ENCODE results near the gene SPG11. TPM values are rescaled to one million over a fixed set of nuclear protein-coding genes. Genes with fewer than 3 reads are reported as not detected.

The SPG11 gene
- total RNA-seq, 1 experiment from 2014 or later, result 55.0 TPM

DNA sequence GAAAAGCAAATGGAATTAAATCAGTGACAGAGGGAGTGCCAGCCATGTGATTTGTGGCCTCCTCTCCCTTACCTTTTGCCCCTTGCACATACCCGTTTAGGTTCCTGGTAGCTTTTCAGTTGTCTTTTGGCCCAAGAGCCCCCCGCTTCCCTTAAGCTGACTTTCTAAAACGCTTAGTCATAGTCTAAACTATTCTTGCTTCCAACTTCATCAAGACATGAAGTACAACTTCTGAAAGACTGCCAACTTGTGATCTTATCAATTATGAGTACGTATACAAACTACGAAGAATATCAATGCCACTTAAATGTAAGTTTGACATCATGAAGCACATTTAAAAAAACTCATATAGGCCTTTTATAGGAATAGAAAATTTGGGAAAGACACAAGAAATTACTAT lies 64.6 kb downstream of the SPG11 start:
- ChIA-PET CTCF (no interaction called here), POLR2A (no interaction called here)
- H3K27ac ChIP-seq (ENCODE audit: low read length), result no peak overlapping the region
- in situ Hi-C loops (cut with HindIII; ENCODE audit: low pct_unique_long_range_greater_than_20kb, low sequenced_read_pairs), result no loop called here
- H3K36me3 ChIP-seq (ENCODE audit: control insufficient read depth, insufficient read depth, low read length), result peaks cover 4% of the 10 kb centered on the region
- H3K27me3 ChIP-seq (ENCODE audit: control insufficient read depth, insufficient read depth, low read length), result no peaks in the 10 kb centered on the region
- TF ChIP-seq, protein P1, sequence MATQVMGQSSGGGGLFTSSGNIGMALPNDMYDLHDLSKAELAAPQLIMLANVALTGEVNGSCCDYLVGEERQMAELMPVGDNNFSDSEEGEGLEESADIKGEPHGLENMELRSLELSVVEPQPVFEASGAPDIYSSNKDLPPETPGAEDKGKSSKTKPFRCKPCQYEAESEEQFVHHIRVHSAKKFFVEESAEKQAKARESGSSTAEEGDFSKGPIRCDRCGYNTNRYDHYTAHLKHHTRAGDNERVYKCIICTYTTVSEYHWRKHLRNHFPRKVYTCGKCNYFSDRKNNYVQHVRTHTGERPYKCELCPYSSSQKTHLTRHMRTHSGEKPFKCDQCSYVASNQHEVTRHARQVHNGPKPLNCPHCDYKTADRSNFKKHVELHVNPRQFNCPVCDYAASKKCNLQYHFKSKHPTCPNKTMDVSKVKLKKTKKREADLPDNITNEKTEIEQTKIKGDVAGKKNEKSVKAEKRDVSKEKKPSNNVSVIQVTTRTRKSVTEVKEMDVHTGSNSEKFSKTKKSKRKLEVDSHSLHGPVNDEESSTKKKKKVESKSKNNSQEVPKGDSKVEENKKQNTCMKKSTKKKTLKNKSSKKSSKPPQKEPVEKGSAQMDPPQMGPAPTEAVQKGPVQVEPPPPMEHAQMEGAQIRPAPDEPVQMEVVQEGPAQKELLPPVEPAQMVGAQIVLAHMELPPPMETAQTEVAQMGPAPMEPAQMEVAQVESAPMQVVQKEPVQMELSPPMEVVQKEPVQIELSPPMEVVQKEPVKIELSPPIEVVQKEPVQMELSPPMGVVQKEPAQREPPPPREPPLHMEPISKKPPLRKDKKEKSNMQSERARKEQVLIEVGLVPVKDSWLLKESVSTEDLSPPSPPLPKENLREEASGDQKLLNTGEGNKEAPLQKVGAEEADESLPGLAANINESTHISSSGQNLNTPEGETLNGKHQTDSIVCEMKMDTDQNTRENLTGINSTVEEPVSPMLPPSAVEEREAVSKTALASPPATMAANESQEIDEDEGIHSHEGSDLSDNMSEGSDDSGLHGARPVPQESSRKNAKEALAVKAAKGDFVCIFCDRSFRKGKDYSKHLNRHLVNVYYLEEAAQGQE (IDR thresholded peaks at IDR 0.05; ENCODE audit: insufficient read depth in 1 of 2, low read depth in 2 of 2, low read length in 1 of 2), result no peak
- no peak for TF ChIP-seq SIN3A (IDR thresholded peaks at IDR 0.05; ENCODE audit: borderline replicate concordance, insufficient read depth, low read depth, low read length)
- TF ChIP-seq, protein P2, sequence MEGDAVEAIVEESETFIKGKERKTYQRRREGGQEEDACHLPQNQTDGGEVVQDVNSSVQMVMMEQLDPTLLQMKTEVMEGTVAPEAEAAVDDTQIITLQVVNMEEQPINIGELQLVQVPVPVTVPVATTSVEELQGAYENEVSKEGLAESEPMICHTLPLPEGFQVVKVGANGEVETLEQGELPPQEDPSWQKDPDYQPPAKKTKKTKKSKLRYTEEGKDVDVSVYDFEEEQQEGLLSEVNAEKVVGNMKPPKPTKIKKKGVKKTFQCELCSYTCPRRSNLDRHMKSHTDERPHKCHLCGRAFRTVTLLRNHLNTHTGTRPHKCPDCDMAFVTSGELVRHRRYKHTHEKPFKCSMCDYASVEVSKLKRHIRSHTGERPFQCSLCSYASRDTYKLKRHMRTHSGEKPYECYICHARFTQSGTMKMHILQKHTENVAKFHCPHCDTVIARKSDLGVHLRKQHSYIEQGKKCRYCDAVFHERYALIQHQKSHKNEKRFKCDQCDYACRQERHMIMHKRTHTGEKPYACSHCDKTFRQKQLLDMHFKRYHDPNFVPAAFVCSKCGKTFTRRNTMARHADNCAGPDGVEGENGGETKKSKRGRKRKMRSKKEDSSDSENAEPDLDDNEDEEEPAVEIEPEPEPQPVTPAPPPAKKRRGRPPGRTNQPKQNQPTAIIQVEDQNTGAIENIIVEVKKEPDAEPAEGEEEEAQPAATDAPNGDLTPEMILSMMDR (IDR thresholded peaks at IDR 0.05), result no peak
- no peak for TF ChIP-seq POLR2AphosphoS5 (IDR thresholded peaks at IDR 0.05; ENCODE audit: low read depth, low read length)
- H3K9me3 ChIP-seq (ENCODE audit: control insufficient read depth, insufficient read depth, low read depth, low read length), result no peaks in the 10 kb centered on the region
- H3K4me3 ChIP-seq (ENCODE audit: low read depth in 2 of 2, low read length in 2 of 2), result no peak overlapping the region
- no peak for ATAC-seq
- BruUV-seq (replicated peaks), result no TSS peak
- H3K4me1 ChIP-seq (ENCODE audit: control insufficient read depth, insufficient read depth, low read length), result no peaks in the 10 kb centered on the region
- intact Hi-C loops (cut with micrococcal nuclease; ENCODE audit: unreplicated experiment), result loop anchor here (10.0 kb wide), 1 partner anchor 136 kb away; the partner anchor contains the start of gene TRIM69
- DNase-seq (ENCODE audit: low read depth, low spot score), result no peak

DNA sequence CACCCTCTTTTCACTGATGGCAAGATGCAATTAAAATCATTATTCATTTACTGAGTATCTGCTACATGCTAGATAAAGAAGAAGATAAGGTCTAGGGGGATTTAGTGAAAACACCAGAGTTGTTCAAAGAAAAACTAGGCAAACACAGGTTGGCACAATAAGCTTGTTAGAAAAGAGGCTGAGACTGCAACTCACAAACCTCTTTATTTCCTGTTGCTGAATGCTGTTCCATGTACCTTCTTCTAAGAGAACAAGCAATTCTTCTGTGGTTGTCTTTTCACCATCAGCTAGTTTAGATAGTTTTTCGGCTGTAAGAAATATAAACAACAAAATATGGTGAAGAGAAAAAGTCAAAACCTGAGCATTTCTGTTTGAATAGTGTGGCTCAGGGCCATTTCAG lies 65.4 kb downstream of the SPG11 start:
- H3K27ac ChIP-seq (ENCODE audit: low read length), result no peak overlapping the region
- CTCF ChIA-PET, result no interaction called here
- BruUV-seq (replicated peaks), result no TSS peak

More for the DNA sequence above, 65.4 kb downstream of the SPG11 start:
- DNase-seq (ENCODE audit: low read depth, low spot score) (no peak), ATAC-seq (no peak)
- Histone ChIP-seq H3K9me3 (ENCODE audit: control insufficient read depth, insufficient read depth, low read depth, low read length) (no peaks in the 10 kb centered on the region), H3K4me3 (ENCODE audit: low read depth in 2 of 2, low read length in 2 of 2) (no peak overlapping the region), H3K4me1 (ENCODE audit: control insufficient read depth, insufficient read depth, low read length) (no peaks in the 10 kb centered on the region), H3K27me3 (ENCODE audit: control insufficient read depth, insufficient read depth, low read length) (no peaks in the 10 kb centered on the region), H3K36me3 (ENCODE audit: control insufficient read depth, insufficient read depth, low read length) (no peaks in the 10 kb centered on the region; the same call in none of the 2 replicates)
- in situ Hi-C loops (cut with HindIII; ENCODE audit: low pct_unique_long_range_greater_than_20kb, low sequenced_read_pairs) (no loop called here), intact Hi-C loops (cut with micrococcal nuclease; ENCODE audit: unreplicated experiment) (loop anchor here (10.0 kb wide), 1 partner anchor 137 kb away; the partner anchor contains the start of gene TRIM69)
- TF ChIP-seq TCF7L2 (IDR thresholded peaks at IDR 0.05; ENCODE audit: low read depth, low read length) (no peak), SIN3A (IDR thresholded peaks at IDR 0.05; ENCODE audit: borderline replicate concordance, insufficient read depth, low read depth, low read length) (no peak), POLR2AphosphoS5 (IDR thresholded peaks at IDR 0.05; ENCODE audit: low read depth, low read length) (no peak)
- TF ChIP-seq, protein P2 (IDR thresholded peaks at IDR 0.05), result no peak
- TF ChIP-seq, protein P1 (IDR thresholded peaks at IDR 0.05; ENCODE audit: insufficient read depth in 1 of 2, low read depth in 2 of 2, low read length in 1 of 2), result no peak
- POLR2A ChIA-PET, result no interaction called here

Measured in Panc1 (cell line).